Stimulated activated CD4-positive, alpha-beta T cell treated with anti-CD3 and anti-CD28 coated beads, Interleukin-15, amount 100 ng/mL, for 1 hour (primary cell): ENCODE results near the gene TEX11.

ENCODE experiments used
- DNase-seq, 2 donors: peaks; one replicate each; pipeline ENCODE4 v3.0.0-alpha.2; 2020; ENCODE audit warnings: low read depth in 1 of 2, low spot score in 1 of 2

Gene TEX11

DNA sequence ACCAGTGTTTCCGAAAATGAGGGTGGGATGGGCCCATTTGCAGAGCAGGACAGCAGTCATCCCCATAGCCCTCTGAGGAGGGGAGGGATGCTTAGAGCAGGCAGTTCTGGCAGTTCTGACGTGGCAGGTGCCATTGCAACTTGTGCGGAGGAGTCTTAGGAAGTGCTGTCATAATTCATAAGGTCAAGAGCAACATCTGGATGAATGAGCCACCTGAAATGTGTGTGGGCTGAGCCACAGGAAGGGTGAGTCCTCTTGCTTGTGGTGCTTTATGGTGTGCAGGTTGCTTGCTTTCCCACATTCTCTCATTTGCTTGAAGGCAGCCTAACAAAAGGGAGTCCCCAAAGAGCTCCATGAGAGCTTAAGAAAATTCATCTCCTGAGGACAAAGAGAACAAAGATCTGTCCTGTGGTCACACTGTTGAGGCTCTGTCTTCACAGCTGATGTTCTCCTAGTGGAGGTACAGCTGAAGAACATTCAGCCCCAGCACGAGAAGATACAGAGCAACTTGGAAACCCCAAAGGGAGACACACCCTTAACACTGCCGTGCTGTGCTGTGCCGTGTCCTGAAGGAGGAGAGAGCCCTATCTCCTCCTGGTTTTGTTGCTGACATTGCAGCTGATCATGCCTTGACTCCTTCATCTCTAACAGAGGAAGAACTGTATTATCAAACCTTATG is 403.6 kb downstream of the TEX11 start:
- no peak for DNase-seq

GRCh38 chrX:70500826-70501225 is 407.7 kb downstream of the TEX11 start:
- no peak for DNase-seq

DNA sequence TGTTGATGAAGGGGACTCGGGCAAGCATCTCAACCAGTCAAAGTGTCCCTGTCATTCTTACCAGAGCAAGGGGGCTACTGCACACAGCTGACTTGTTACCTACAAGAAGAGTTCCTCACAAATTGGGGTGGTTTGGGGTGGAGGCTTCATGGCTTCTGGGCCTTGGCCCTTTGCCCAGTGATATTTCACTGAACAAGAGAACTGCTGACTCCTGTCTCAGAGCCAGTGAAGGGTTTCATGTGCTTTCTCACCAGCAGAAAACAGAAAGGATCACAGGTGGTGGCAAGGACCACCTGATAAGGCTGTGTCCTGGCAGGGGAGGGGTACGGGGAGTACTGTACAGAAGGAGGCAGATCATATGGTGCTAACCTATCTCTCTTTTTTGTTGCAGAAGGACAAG is 410.4 kb downstream of the TEX11 start:
- DNase-seq, result no peak

GRCh38 chrX:70497026-70497425 is 411.5 kb downstream of the TEX11 start:
- DNase-seq, result no peak

DNA sequence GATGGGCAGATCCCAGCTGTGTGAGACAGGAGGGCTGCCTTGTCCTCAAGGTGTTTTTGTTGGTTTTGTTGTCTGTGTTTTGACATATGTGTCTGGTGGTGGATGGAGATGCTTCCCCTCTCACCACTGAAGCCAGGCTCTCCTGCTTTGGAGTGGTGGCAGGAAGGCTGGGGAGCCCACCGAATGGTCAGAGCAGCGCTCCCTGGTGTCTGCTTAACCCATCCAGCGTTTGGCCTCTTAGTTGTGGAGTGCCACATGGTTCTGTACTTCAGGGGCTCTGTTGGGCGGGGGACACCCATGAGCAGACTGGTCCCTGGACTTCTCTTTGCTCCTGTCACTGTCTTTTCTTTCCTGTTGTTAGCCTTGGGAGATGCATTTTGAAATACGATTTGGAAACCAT is 412.0 kb downstream of the TEX11 start:
- no peak for DNase-seq

DNA sequence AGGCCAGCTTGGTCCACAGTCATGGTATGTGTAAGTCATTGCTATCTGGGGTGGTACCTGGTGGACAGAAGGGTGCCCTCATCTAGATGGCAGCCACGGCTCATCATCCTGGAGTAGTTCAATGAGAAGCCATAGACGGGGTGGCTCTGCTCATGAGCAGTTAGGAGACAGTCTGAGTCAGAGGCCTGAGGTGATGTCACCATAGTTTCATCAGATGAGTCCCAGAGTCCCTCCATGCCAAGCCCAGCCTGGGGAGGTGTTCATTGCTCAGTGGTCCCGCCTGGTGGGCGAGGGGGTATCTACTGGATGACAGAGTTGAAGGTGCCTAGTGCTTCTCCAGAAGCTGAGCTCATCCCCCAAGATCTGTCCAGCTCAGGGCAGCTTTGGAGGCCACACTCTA is 414.1 kb downstream of the TEX11 start:
- no peak for DNase-seq

GRCh38 chrX:70488856-70489255 is 419.7 kb downstream of the TEX11 start:
- DNase-seq, result no peak

DNA sequence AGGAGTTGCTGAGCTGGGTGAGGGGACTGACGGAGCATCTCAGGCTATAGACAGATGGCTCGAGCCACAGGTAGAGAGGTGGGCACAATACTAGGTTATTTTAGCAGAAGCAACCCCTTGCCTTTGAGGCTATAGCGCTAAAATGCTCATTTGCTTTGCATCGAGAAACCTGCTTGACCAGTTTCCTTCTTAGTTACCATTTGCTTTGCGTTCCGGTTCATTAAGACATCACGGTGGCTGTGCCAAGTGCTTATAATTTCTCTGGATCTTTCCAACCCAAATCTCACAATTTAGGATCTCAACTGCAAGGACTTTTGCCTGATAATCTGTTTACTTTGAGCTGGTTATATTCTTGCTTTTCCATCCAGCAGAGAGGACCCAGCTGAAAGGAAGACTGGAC is 423.0 kb downstream of the TEX11 start:
- no peak for DNase-seq

- DNase-seq, result no peak
Observed at GRCh38 chrX:70482300-70482699, 426.2 kb downstream of the TEX11 start.

DNA sequence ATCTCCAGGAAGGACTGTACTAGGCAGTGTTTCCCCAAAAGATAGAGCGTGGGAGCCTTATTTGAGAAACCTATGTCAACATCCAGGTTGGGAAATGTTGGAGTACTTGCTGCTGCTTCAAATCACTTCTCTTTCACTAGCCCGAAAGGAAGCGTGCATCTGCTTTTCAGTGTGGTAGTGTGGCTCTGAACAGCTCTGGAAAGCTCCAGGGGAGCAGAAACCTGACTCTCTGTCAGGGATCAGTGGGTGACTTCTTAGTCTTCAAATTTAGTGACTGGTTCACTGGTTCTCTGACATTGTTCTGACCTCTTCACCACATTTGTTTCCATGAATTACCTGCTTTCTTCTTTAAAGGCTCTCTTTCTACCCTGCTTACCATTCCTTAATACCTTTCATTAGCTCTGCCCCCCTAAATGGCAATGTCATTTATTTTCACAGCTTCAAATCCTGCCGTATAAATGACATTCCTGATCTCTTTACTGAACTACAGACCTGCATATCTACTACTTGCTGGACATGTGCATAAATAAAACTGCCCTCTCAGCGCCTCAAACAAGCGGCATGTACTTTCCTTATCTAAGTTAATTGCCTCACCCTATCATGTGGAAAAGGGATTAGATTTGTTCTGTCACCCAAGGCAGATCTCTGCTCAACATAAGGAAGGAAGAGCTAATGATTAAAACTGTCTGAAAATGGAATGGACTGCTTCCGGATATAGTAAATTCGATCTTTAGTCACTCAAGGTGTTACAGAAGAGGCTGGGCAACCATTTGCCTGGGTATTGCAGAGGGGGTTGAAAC is 426.8 kb downstream of the TEX11 start:
- no peak for DNase-seq

DNA sequence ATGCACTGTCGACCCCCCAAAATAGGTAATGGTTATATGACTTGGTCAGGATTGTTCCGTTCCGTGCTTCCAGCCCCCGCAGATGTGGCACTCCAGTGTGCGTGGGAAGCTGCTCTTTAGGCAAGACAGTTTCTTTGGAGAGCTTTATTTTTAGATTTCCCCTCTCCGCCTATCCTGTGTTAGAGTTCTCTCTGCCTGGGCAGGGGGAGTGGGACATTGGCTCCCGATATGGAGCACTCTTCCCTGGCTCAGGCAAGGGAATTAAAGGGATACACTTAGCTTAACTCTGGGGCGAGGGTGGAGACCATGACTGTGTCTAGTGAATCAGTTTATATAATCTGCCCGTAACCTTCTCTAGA is 427.9 kb downstream of the TEX11 start:
- DNase-seq, result no peak

GRCh38 chrX:70479922-70480659 is 428.4 kb downstream of the TEX11 start:
- DNase-seq, result no peak

GRCh38 chrX:70479247-70479921 is 429.1 kb downstream of the TEX11 start:
- DNase-seq, result no peak
